ENCODE measurements around the gene C10orf62. TPM values are rescaled to one million over a fixed set of nuclear protein-coding genes. Genes with fewer than 3 reads are reported as not detected.
"Not testable (repeated sequence)": the region's sequence is repeated elsewhere in the genome, so short reads cannot be mapped to it uniquely, and the experiment has no call there.

The C10orf62 gene
- total and polyA plus RNA-seq, 8 donors: 0.14 to 0.15 TPM; not detected in 6

- intact Hi-C loops (cut with DNase I): no loop called here
- Histone ChIP-seq H3K36me3 (peaks cover 0 to 39% of the 10 kb centered on the region in 2 donors), H3K27me3 (peaks cover 0 to 3% of the 10 kb centered on the region in 2 donors), H3K27ac (no peak overlapping the region), H3K4me3 (no peak overlapping the region), H3K9me3 (no peaks in the 10 kb centered on the region), H3K4me1 (peaks cover 6 to 17% of the 10 kb centered on the region in 2 donors)
- no peak for DNase-seq
- ATAC-seq: no peak
- no peak for TF ChIP-seq CTCF (IDR thresholded peaks at IDR 0.05)
Observed at GRCh38 chr10:97573021-97573420, 16.5 kb upstream of the C10orf62 start.

- TF ChIP-seq CTCF (IDR thresholded peaks at IDR 0.05): no peak
- Histone ChIP-seq H3K27me3 (peaks cover 0 to 9% of the 10 kb centered on the region in 2 donors), H3K4me3 (no peak overlapping the region), H3K27ac (no peak overlapping the region), H3K9me3 (no peaks in the 10 kb centered on the region), H3K4me1 (peaks cover 6 to 17% of the 10 kb centered on the region in 2 donors), H3K36me3 (peaks cover 0 to 32% of the 10 kb centered on the region in 2 donors)
- DNase-seq (no peak), ATAC-seq (no peak)
- intact Hi-C loops (cut with DNase I): no loop called here
Observed at GRCh38 chr10:97573672-97574071, 15.8 kb upstream of the C10orf62 start.

- peak; percentile 70 for ATAC-seq
- Histone ChIP-seq H3K27me3 (peaks cover 0 to 13% of the 10 kb centered on the region in 2 donors), H3K4me3 (no peak overlapping the region), H3K9me3 (no peaks in the 10 kb centered on the region), H3K27ac (no peak overlapping the region), H3K36me3 (peaks cover 0 to 24% of the 10 kb centered on the region in 2 donors), H3K4me1 (peaks cover 6 to 17% of the 10 kb centered on the region in 2 donors)
- peak in 2 of 4 donors; percentile 49 to 73 for DNase-seq
- TF ChIP-seq CTCF (IDR thresholded peaks at IDR 0.05): no peak
- intact Hi-C loops (cut with DNase I): no loop called here
Observed at GRCh38 chr10:97574374-97575126, 15.0 kb upstream of the C10orf62 start.

- DNase-seq: no peak
- Histone ChIP-seq H3K27ac (no peak overlapping the region), H3K4me3 (no peak overlapping the region), H3K27me3 (peaks cover 0 to 13% of the 10 kb centered on the region in 2 donors), H3K36me3 (peaks cover 0 to 17% of the 10 kb centered on the region in 2 donors), H3K9me3 (no peaks in the 10 kb centered on the region), H3K4me1 (peaks cover 6 to 17% of the 10 kb centered on the region in 2 donors)
- intact Hi-C loops (cut with DNase I): no loop called here
- ATAC-seq: no peak
- TF ChIP-seq CTCF (IDR thresholded peaks at IDR 0.05): no peak
Observed at GRCh38 chr10:97575127-97575668, 14.3 kb upstream of the C10orf62 start.

GRCh38 chr10:97576487-97576886 is 13.0 kb upstream of the C10orf62 start:
- H3K9me3 ChIP-seq; H3K36me3 ChIP-seq; ATAC-seq; H3K4me3 ChIP-seq; H3K27ac ChIP-seq; DNase-seq; intact Hi-C loops (cut with DNase I): not testable (repeated sequence)
- Histone ChIP-seq H3K4me1 (peaks cover 6 to 17% of the 10 kb centered on the region in 2 donors), H3K27me3 (peaks cover 0 to 13% of the 10 kb centered on the region in 2 donors)

Data from left lung (tissue), 10 donors.